ENCODE measurements around the gene EFCC1.

Gene EFCC1

DNA sequence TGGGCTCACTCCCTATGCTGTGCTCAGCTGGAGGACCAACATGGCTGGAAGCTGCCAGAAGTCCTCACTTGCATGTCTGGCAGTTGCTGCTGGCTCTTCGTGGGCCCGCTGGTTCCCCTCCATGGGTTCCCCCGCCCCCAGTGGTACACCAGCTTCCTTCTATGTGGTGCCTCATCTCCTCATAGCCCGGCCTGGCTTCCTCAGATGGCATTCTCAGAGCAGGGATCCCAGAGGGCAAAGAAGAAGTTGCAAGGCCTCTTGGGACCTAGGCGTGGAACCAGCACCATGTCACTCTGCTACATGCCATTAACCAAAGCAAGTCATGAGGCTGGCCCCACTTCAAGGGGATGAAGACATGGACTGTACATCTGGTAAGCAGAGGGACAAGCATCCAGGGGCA lies 4.4 kb upstream of the EFCC1 start:
- peaks cover 21% of the 10 kb centered on the region for H3K27me3 ChIP-seq (replicated peaks; ENCODE audit: insufficient read depth, low read length)
- no peak overlapping the region for H3K27ac ChIP-seq (ENCODE audit: low read length)
- H2AFZ ChIP-seq (ENCODE audit: low read length), result no peak overlapping the region
- no peaks in the 10 kb centered on the region for H3K9me2 ChIP-seq (replicated peaks; ENCODE audit: insufficient read depth, low read length)
- peaks cover 12% of the 10 kb centered on the region for H3K4me1 ChIP-seq (ENCODE audit: low read length)
- no peak overlapping the region for H3K4me3 ChIP-seq (ENCODE audit: low read length)
- H3K9me3 ChIP-seq (replicated peaks; ENCODE audit: insufficient read depth, low read length), result no peaks in the 10 kb centered on the region
- no peak overlapping the region for H3K9ac ChIP-seq (ENCODE audit: low read length)
- H3K36me3 ChIP-seq (replicated peaks; ENCODE audit: insufficient read depth, low read length), result no peaks in the 10 kb centered on the region
- TF ChIP-seq, protein P1, sequence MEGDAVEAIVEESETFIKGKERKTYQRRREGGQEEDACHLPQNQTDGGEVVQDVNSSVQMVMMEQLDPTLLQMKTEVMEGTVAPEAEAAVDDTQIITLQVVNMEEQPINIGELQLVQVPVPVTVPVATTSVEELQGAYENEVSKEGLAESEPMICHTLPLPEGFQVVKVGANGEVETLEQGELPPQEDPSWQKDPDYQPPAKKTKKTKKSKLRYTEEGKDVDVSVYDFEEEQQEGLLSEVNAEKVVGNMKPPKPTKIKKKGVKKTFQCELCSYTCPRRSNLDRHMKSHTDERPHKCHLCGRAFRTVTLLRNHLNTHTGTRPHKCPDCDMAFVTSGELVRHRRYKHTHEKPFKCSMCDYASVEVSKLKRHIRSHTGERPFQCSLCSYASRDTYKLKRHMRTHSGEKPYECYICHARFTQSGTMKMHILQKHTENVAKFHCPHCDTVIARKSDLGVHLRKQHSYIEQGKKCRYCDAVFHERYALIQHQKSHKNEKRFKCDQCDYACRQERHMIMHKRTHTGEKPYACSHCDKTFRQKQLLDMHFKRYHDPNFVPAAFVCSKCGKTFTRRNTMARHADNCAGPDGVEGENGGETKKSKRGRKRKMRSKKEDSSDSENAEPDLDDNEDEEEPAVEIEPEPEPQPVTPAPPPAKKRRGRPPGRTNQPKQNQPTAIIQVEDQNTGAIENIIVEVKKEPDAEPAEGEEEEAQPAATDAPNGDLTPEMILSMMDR (IDR thresholded peaks at IDR 0.05; ENCODE audit: low read length), result no peak
- TF ChIP-seq EZH2 (optimal IDR thresholded peaks at IDR 0.05; ENCODE audit: low read depth, low read length) (no peak), EZH2phosphoT487 (IDR thresholded peaks at IDR 0.05; ENCODE audit: low read length) (no peak)
- no peaks in the 10 kb centered on the region for H3F3A ChIP-seq (ENCODE audit: insufficient read depth, low read length)
- no peak for DNase-seq
- no peaks in the 10 kb centered on the region for H4K20me1 ChIP-seq (ENCODE audit: insufficient read depth, low read length)
- no peaks in the 10 kb centered on the region for H3K79me2 ChIP-seq (ENCODE audit: low read length)
- H3K4me2 ChIP-seq (ENCODE audit: low read depth, low read length), result no peak overlapping the region

DNA sequence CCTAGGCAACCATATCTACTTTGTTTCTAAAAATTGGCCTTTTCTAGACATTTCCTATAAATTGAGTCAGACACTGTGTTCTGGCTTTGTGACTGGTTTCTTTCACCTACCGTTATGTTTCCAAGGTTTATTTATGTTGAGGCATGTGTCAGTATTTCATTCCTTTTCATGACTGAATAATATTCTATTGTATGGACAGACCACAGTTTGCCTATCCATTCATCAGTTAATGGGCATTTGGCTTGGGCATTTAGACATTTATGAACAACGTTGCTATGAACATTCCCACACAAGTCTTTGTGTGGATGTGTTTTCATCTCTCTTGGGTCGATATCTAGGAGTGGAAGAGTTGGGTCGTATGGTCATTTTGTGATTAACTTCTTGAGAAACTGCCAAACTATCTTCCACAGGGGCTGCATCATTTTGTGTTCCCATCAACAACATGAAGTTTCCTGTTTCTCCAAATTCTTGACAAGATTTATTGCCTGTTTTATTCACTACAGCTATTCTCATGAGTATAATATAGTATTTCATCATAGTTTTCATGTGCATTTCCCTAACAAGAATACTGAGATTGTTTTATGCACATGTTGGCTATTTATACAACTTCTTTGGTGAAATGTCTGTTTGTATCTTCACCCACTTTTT lies 3.5 kb upstream of the EFCC1 start:
- peaks cover 30% of the 10 kb centered on the region for H3K27me3 ChIP-seq (replicated peaks; ENCODE audit: insufficient read depth, low read length)
- TF ChIP-seq EZH2phosphoT487 (IDR thresholded peaks at IDR 0.05; ENCODE audit: low read length) (no peak), EZH2 (optimal IDR thresholded peaks at IDR 0.05; ENCODE audit: low read depth, low read length) (no peak)
- TF ChIP-seq, protein P1 (IDR thresholded peaks at IDR 0.05; ENCODE audit: low read length), result no peak
- no peak for DNase-seq
- no peak overlapping the region for H3K4me2 ChIP-seq (ENCODE audit: low read depth, low read length)
- no peaks in the 10 kb centered on the region for H3K79me2 ChIP-seq (ENCODE audit: low read length)
- no peaks in the 10 kb centered on the region for H3K36me3 ChIP-seq (replicated peaks; ENCODE audit: insufficient read depth, low read length)
- no peak overlapping the region for H3K9ac ChIP-seq (ENCODE audit: low read length)
- no peak overlapping the region for H2AFZ ChIP-seq (ENCODE audit: low read length)
- H3K27ac ChIP-seq (ENCODE audit: low read length), result no peak overlapping the region
- no peak overlapping the region for H3K4me3 ChIP-seq (ENCODE audit: low read length)
- H3F3A ChIP-seq (ENCODE audit: insufficient read depth, low read length), result no peaks in the 10 kb centered on the region
- H3K9me2 ChIP-seq (replicated peaks; ENCODE audit: insufficient read depth, low read length), result no peaks in the 10 kb centered on the region
- peaks cover 12% of the 10 kb centered on the region for H3K4me1 ChIP-seq (ENCODE audit: low read length)
- H4K20me1 ChIP-seq (ENCODE audit: insufficient read depth, low read length), result no peaks in the 10 kb centered on the region
- H3K9me3 ChIP-seq (replicated peaks; ENCODE audit: insufficient read depth, low read length), result no peaks in the 10 kb centered on the region

DNA sequence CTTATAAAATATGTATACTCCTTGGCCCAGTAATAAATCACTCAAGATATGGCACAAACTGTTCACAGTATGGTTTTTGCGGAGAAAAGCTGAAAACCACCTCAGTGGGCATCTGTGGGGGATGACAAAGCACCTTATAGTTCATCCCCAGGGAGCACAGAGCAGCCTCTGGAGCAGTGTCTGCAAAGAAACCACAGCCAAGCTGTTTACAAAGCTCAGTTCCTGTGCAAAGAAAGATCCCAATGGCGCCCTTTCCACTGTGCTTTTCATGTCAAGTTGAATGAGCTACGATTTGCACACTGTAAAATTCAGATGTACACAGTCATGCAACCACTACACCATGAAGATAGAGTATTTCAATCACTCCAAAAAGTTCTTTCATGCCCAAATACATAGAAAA lies 2.5 kb upstream of the EFCC1 start:
- Histone ChIP-seq H3K4me2 (ENCODE audit: low read depth, low read length) (no peak overlapping the region), H3K79me2 (ENCODE audit: low read length) (no peaks in the 10 kb centered on the region), H3K9me2 (replicated peaks; ENCODE audit: insufficient read depth, low read length) (no peaks in the 10 kb centered on the region), H2AFZ (ENCODE audit: low read length) (no peak overlapping the region), H3K9ac (ENCODE audit: low read length) (no peak overlapping the region), H3K4me3 (ENCODE audit: low read length) (no peak overlapping the region), H3K27ac (ENCODE audit: low read length) (no peak overlapping the region), H3K4me1 (ENCODE audit: low read length) (peaks cover 14% of the 10 kb centered on the region), H3K27me3 (replicated peaks; ENCODE audit: insufficient read depth, low read length) (peaks cover 40% of the 10 kb centered on the region), H4K20me1 (ENCODE audit: insufficient read depth, low read length) (no peaks in the 10 kb centered on the region), H3F3A (ENCODE audit: insufficient read depth, low read length) (no peaks in the 10 kb centered on the region), H3K9me3 (replicated peaks; ENCODE audit: insufficient read depth, low read length) (no peaks in the 10 kb centered on the region), H3K36me3 (replicated peaks; ENCODE audit: insufficient read depth, low read length) (no peaks in the 10 kb centered on the region)
- no peak for TF ChIP-seq EZH2phosphoT487 (IDR thresholded peaks at IDR 0.05; ENCODE audit: low read length)
- TF ChIP-seq EZH2 (optimal IDR thresholded peaks at IDR 0.05; ENCODE audit: low read depth, low read length), result no peak
- TF ChIP-seq, protein P1 (IDR thresholded peaks at IDR 0.05; ENCODE audit: low read length), result no peak
- no peak for DNase-seq
